ENCODE results near the gene OTUD4.
A peak's percentile ranks its signal among the peaks of the same experiment; 100 is the strongest.
"Not testable (repeated sequence)": the region's sequence is repeated elsewhere in the genome, so short reads cannot be mapped to it uniquely, and the experiment has no call there.

The OTUD4 gene

GRCh38 chr4:145180298-145181090 is at the start of gene OTUD4:
Gene OTUD4 (minus strand): TSS chr4:145180589. CDS start chr4:145179973, 616 bp downstream.
- peak; percentile 82 to 94 (median 90) for DNase-seq

GRCh38 chr4:145223228-145223627 is 42.8 kb upstream of the OTUD4 start:
- not testable (repeated sequence) for DNase-seq

GRCh38 chr4:145221529-145221928 is 41.1 kb upstream of the OTUD4 start:
- DNase-seq: not testable (repeated sequence)

GRCh38 chr4:145219090-145219489 is 38.7 kb upstream of the OTUD4 start:
- DNase-seq: no peak

- no peak for DNase-seq
Observed at GRCh38 chr4:145218251-145218650, 37.9 kb upstream of the OTUD4 start.

GRCh38 chr4:145217349-145217748 is 37.0 kb upstream of the OTUD4 start:
- DNase-seq: no peak

- no peak for DNase-seq
Observed at GRCh38 chr4:145216535-145216934, 36.1 kb upstream of the OTUD4 start.

GRCh38 chr4:145213245-145213644 is 32.9 kb upstream of the OTUD4 start:
- no peak for DNase-seq

GRCh38 chr4:145207934-145208333 is 27.5 kb upstream of the OTUD4 start:
- no peak for DNase-seq

- no peak for DNase-seq
Observed at GRCh38 chr4:145203410-145203809, 23.0 kb upstream of the OTUD4 start.

GRCh38 chr4:145200366-145200765 is 20.0 kb upstream of the OTUD4 start:
- no peak for DNase-seq

GRCh38 chr4:145199051-145199716 is 18.8 kb upstream of the OTUD4 start:
- no peak for DNase-seq

- DNase-seq: no peak
Observed at GRCh38 chr4:145196747-145197146, 16.4 kb upstream of the OTUD4 start.

GRCh38 chr4:145195167-145195952 is 15.0 kb upstream of the OTUD4 start:
- no peak for DNase-seq

- no peak for DNase-seq
Observed at GRCh38 chr4:145189981-145190380, 9.6 kb upstream of the OTUD4 start.

- DNase-seq: no peak
Observed at GRCh38 chr4:145186729-145187128, 6.3 kb upstream of the OTUD4 start.

GRCh38 chr4:145183581-145183980 is 3.2 kb upstream of the OTUD4 start:
- DNase-seq: no peak

GRCh38 chr4:145183023-145183422 is 2.6 kb upstream of the OTUD4 start:
- DNase-seq: no peak

- no peak for DNase-seq
Observed at GRCh38 chr4:145182222-145182621, 1.8 kb upstream of the OTUD4 start.

- DNase-seq: no peak
Observed at GRCh38 chr4:145181091-145181501, 707 bp upstream of the OTUD4 start.

GRCh38 chr4:145179861-145180297 is 510 bp downstream of the OTUD4 start:
- DNase-seq: not testable (repeated sequence)

- peak; percentile 57 to 61 (median 60) for DNase-seq
Observed at GRCh38 chr4:145179281-145179860, 1.0 kb downstream of the OTUD4 start.

GRCh38 chr4:145178740-145179280 is 1.6 kb downstream of the OTUD4 start:
- no peak for DNase-seq

All from activated CD4-positive, CD25-positive, alpha-beta regulatory T cell (primary cell).